ENCODE measurements around the gene STAT4.

- TF ChIP-seq CTCF (IDR thresholded peaks at IDR 0.05; ENCODE audit: low read length): no peak
- TF ChIP-seq EZH2phosphoT487 (IDR thresholded peaks at IDR 0.05; ENCODE audit: low read length): no peak
Measured at GRCh38 chr2:191171286-191171685, 20.5 kb upstream of the STAT4 start.

Measured in MM.1S (cell line).